HL-60 (cell line): ENCODE results near the gene ACER1.

ENCODE experiments used
- GABPA ChIP-seq: IDR thresholded peaks from 2 replicates; pipeline ENCODE4 v1.6.1; 2012; ENCODE audit warnings: low read depth
- POLR2AphosphoS5 ChIP-seq: IDR thresholded peaks from 2 replicates; pipeline ENCODE4 v1.6.1; 2012; ENCODE audit warnings: low read depth
- TF ChIP-seq, protein P1 (sequence below): IDR thresholded peaks from one replicate; pipeline ENCODE4 v1.5.1; 2011; ENCODE audit warnings: low read length, control low read depth, inconsistent platforms; ENCODE audit not compliant: insufficient read depth
- TF ChIP-seq, protein P2 (sequence below): IDR thresholded peaks from 2 replicates; pipeline ENCODE4 v1.6.1; 2012; ENCODE audit warnings: low read depth; ENCODE audit not compliant: insufficient replicate concordance

DNA sequence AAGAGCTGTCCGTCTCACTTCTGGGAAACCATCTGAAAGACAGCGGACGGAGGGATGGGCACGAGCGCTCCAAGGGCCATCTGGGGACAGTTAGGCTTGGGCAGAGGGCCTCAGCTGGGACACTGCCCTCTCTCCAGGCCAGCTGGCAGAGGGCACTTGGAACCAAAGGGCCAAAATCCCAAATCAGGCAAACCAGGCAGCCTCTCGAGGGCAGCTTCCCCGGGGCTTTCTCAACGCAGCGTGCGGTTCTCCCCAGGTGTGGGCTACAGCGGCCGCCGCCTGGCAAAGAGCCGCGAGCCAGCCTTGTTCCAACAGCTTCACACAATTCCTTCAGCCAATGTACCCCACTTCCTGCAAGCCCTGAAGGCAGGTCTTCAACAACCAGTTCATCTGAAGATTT lies 58.7 kb downstream of the ACER1 start:
- TF ChIP-seq POLR2AphosphoS5, result no peak
- TF ChIP-seq, protein P1, sequence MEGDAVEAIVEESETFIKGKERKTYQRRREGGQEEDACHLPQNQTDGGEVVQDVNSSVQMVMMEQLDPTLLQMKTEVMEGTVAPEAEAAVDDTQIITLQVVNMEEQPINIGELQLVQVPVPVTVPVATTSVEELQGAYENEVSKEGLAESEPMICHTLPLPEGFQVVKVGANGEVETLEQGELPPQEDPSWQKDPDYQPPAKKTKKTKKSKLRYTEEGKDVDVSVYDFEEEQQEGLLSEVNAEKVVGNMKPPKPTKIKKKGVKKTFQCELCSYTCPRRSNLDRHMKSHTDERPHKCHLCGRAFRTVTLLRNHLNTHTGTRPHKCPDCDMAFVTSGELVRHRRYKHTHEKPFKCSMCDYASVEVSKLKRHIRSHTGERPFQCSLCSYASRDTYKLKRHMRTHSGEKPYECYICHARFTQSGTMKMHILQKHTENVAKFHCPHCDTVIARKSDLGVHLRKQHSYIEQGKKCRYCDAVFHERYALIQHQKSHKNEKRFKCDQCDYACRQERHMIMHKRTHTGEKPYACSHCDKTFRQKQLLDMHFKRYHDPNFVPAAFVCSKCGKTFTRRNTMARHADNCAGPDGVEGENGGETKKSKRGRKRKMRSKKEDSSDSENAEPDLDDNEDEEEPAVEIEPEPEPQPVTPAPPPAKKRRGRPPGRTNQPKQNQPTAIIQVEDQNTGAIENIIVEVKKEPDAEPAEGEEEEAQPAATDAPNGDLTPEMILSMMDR, result no peak
- TF ChIP-seq, protein P2, sequence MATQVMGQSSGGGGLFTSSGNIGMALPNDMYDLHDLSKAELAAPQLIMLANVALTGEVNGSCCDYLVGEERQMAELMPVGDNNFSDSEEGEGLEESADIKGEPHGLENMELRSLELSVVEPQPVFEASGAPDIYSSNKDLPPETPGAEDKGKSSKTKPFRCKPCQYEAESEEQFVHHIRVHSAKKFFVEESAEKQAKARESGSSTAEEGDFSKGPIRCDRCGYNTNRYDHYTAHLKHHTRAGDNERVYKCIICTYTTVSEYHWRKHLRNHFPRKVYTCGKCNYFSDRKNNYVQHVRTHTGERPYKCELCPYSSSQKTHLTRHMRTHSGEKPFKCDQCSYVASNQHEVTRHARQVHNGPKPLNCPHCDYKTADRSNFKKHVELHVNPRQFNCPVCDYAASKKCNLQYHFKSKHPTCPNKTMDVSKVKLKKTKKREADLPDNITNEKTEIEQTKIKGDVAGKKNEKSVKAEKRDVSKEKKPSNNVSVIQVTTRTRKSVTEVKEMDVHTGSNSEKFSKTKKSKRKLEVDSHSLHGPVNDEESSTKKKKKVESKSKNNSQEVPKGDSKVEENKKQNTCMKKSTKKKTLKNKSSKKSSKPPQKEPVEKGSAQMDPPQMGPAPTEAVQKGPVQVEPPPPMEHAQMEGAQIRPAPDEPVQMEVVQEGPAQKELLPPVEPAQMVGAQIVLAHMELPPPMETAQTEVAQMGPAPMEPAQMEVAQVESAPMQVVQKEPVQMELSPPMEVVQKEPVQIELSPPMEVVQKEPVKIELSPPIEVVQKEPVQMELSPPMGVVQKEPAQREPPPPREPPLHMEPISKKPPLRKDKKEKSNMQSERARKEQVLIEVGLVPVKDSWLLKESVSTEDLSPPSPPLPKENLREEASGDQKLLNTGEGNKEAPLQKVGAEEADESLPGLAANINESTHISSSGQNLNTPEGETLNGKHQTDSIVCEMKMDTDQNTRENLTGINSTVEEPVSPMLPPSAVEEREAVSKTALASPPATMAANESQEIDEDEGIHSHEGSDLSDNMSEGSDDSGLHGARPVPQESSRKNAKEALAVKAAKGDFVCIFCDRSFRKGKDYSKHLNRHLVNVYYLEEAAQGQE, result no peak
- TF ChIP-seq GABPA, result no peak
